Trophoblast cell (in vitro differentiated cells and primary cell): Measurements from ENCODE around the gene BRPF3.

Experiments used
- DNase-seq, 2 donors: peaks; one replicate each; pipeline ENCODE4 v3.0.0-alpha.2; 2016
- H2AFZ ChIP-seq: 2 replicates; pipeline ENCODE4 v1.6.1; 2013; ENCODE audit warnings: low read length, moderate library complexity, mild to moderate bottlenecking; ENCODE audit not compliant: insufficient read depth, poor library complexity
- H2AK5ac ChIP-seq: 2 replicates; pipeline ENCODE4 v1.6.1; 2013; ENCODE audit warnings: mild to moderate bottlenecking, low read length
- H2BK120ac ChIP-seq: 2 replicates; pipeline ENCODE4 v1.6.1; 2013; ENCODE audit warnings: low read length, mild to moderate bottlenecking, moderate library complexity; ENCODE audit not compliant: insufficient read depth, poor library complexity
- H2BK12ac ChIP-seq: 2 replicates; pipeline ENCODE4 v1.6.1; 2013; ENCODE audit warnings: mild to moderate bottlenecking, low read length, moderate library complexity
- H2BK5ac ChIP-seq: 2 replicates; pipeline ENCODE4 v1.6.1; 2013; ENCODE audit warnings: low read length, low read depth, moderate library complexity, mild to moderate bottlenecking; ENCODE audit not compliant: poor library complexity
- H3K14ac ChIP-seq: 2 replicates; pipeline ENCODE4 v1.6.1; 2013; ENCODE audit warnings: mild to moderate bottlenecking, low read length
- H3K18ac ChIP-seq: 2 replicates; pipeline ENCODE4 v1.6.1; 2013; ENCODE audit warnings: mild to moderate bottlenecking, low read length
- H3K23ac ChIP-seq: 2 replicates; pipeline ENCODE4 v1.6.1; 2013; ENCODE audit warnings: low read length
- H3K27ac ChIP-seq: 2 replicates; pipeline ENCODE4 v1.5.1; 2013; ENCODE audit warnings: low read depth, mild to moderate bottlenecking, inconsistent platforms, low read length, moderate library complexity
- H3K27me3 ChIP-seq: 2 replicates; pipeline ENCODE4 v1.6.1; 2013; ENCODE audit warnings: inconsistent platforms, mild to moderate bottlenecking, low read length, moderate library complexity; ENCODE audit not compliant: insufficient read depth
- H3K36me3 ChIP-seq, 2 experiments: 1 replicate in 1 of 2; 2 replicates in 1 of 2; pipeline ENCODE4 v1.6.1; 2013; ENCODE audit warnings: low read length in 2 of 2, mild to moderate bottlenecking in 2 of 2, moderate library complexity in 1 of 2; ENCODE audit not compliant: insufficient read depth in 2 of 2, control insufficient read depth in 1 of 2
- H3K4ac ChIP-seq: 2 replicates; pipeline ENCODE4 v1.6.1; 2013; ENCODE audit warnings: low read depth, mild to moderate bottlenecking, low read length, moderate library complexity
- H3K4me1 ChIP-seq, 2 experiments: 1 replicate in 1 of 2; 2 replicates in 1 of 2; pipeline ENCODE4 v1.6.1; 2013; ENCODE audit warnings: low read length in 2 of 2, mild to moderate bottlenecking in 2 of 2, moderate library complexity in 1 of 2; ENCODE audit not compliant: insufficient read depth in 2 of 2, control insufficient read depth in 1 of 2
- H3K4me2 ChIP-seq: 2 replicates; pipeline ENCODE4 v1.6.1; 2013; ENCODE audit warnings: inconsistent platforms, mild to moderate bottlenecking, low read length, moderate library complexity
- H3K4me3 ChIP-seq: 2 replicates; pipeline ENCODE4 v1.5.1; 2013; ENCODE audit warnings: mild to moderate bottlenecking, low read depth, low read length, inconsistent platforms
- H3K79me1 ChIP-seq: one replicate; pipeline ENCODE4 v1.6.1; 2013; ENCODE audit warnings: low read length
- H3K79me2 ChIP-seq: 2 replicates; pipeline ENCODE4 v1.6.1; 2013; ENCODE audit warnings: low read length, mild to moderate bottlenecking; ENCODE audit not compliant: control insufficient read depth, insufficient read depth, poor library complexity
- H3K9ac ChIP-seq: 2 replicates; pipeline ENCODE4 v1.6.1; 2013; ENCODE audit warnings: mild to moderate bottlenecking, low read length
- H3K9me3 ChIP-seq: 2 replicates; pipeline ENCODE4 v1.6.1; 2013; ENCODE audit warnings: low read depth, mild to moderate bottlenecking, control low read depth, inconsistent platforms, low read length; ENCODE audit not compliant: insufficient read depth
- H4K12ac ChIP-seq: 2 replicates; pipeline ENCODE4 v1.6.1; 2013; ENCODE audit warnings: low read depth, mild to moderate bottlenecking, low read length, moderate library complexity
- H4K8ac ChIP-seq: 2 replicates; pipeline ENCODE4 v1.6.1; 2013; ENCODE audit warnings: low read depth, mild to moderate bottlenecking, low read length, moderate library complexity
- H4K91ac ChIP-seq: one replicate; pipeline ENCODE4 v1.6.1; 2013; ENCODE audit warnings: low read depth, mild to moderate bottlenecking, low read length, moderate library complexity
- WGBS: extraction: QIAGEN DNeasy Blood & Tissue Kit; methylation state at CpG from one replicate; pipeline ENCODE4 v1.1.7; 2013; ENCODE audit warnings: missing lambda C conversion rate; ENCODE audit not compliant: insufficient read length, insufficient coverage; ENCODE audit errors: extremely low coverage; 5-methylcytosine and 5-hydroxymethylcytosine counted together

BRPF3 gene

GRCh38 chr6:36154286-36154685, 42.3 kb upstream of the BRPF3 start:
- Histone ChIP-seq H2AK5ac (no peak overlapping the region), H2BK120ac (no peak overlapping the region), H3K79me2 (no peaks in the 10 kb centered on the region), H3K9ac (no peak overlapping the region), H3K36me3 (no peaks in the 10 kb centered on the region), H2AFZ (no peak overlapping the region), H3K9me3 (no peaks in the 10 kb centered on the region), H2BK12ac (no peak overlapping the region), H3K27ac (peak overlapping the region; percentile 67), H3K4me2 (peak overlapping the region; percentile 43), H3K4me1 (peaks cover 5 to 6% of the 10 kb centered on the region in 2 experiments), H3K23ac (no peak overlapping the region), H4K12ac (no peak overlapping the region), H4K8ac (no peak overlapping the region), H4K91ac (no peak overlapping the region), H3K18ac (no peak overlapping the region), H2BK5ac (no peak overlapping the region), H3K79me1 (peaks cover 1% of the 10 kb centered on the region), H3K4ac (no peak overlapping the region), H3K14ac (no peak overlapping the region), H3K4me3 (no peak overlapping the region), H3K27me3 (no peaks in the 10 kb centered on the region)
- WGBS, result no CpG with 5 or more reads among the region's 2 CpGs
- peak; percentile 73 to 97 for DNase-seq

- no peak overlapping the region for H3K18ac ChIP-seq
- H3K79me2 ChIP-seq, result no peaks in the 10 kb centered on the region
Measured at GRCh38 chr6:36155662-36156061, 40.9 kb upstream of the BRPF3 start.

DNA sequence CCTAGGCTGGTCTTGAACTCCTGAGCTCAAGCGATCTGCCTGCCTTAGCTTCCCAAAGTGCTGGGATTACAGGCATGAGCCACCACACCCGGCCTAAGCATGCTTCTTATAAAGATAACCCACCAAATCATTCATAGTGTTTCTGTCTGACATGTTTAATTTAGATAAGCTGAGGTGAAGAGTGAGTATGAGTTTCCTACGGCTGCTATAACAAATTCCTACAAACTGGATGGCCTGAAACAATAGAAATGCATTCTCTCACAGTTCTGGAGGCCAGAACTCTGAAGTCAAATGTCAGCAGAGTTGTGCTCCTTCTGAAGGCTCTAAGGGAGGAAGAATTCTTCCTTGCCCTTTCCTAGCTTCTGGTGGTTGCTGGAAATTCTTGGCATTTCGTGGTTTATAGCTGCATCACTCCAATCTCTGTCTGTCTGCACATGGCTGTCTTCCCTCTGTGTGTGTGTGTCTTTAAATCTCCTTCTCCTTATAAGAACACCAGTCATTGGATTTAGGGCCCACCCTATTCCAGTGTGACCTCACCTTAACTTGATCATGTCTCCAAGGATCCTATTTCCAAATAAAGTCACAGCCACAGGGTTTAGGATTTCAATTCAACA, 36.3 kb upstream of the BRPF3 start:
- no peaks in the 10 kb centered on the region for H3K79me1 ChIP-seq
- no CpG with 5 or more reads among the region's 4 CpGs for WGBS
- H2AK5ac ChIP-seq, result no peak overlapping the region
- H3K23ac ChIP-seq, result no peak overlapping the region
- H3K4me3 ChIP-seq, result no peak overlapping the region
- no peaks in the 10 kb centered on the region for H3K9me3 ChIP-seq
- no peak overlapping the region for H3K27ac ChIP-seq
- H3K9ac ChIP-seq, result no peak overlapping the region
- H3K4me2 ChIP-seq, result no peak overlapping the region
- H3K14ac ChIP-seq, result no peak overlapping the region
- no peaks in the 10 kb centered on the region for H3K79me2 ChIP-seq
- H3K27me3 ChIP-seq, result no peaks in the 10 kb centered on the region
- no peak overlapping the region for H2BK120ac ChIP-seq
- H2BK12ac ChIP-seq, result no peak overlapping the region
- no peak overlapping the region for H2BK5ac ChIP-seq
- no peak overlapping the region for H2AFZ ChIP-seq
- H4K91ac ChIP-seq, result no peak overlapping the region
- H4K8ac ChIP-seq, result no peak overlapping the region
- H3K4ac ChIP-seq, result no peak overlapping the region
- peaks cover 0 to 3% of the 10 kb centered on the region in 2 experiments for H3K4me1 ChIP-seq
- no peaks in the 10 kb centered on the region for H3K36me3 ChIP-seq
- H3K18ac ChIP-seq, result no peak overlapping the region
- H4K12ac ChIP-seq, result no peak overlapping the region
- no peak for DNase-seq

More at GRCh38 chr6:36155662-36156061, 40.9 kb upstream of the BRPF3 start:
- H3K4ac ChIP-seq, result no peak overlapping the region
- no peak overlapping the region for H4K91ac ChIP-seq
- no peak overlapping the region for H2AFZ ChIP-seq
- H4K8ac ChIP-seq, result no peak overlapping the region
- no CpG with 5 or more reads among the region's 2 CpGs for WGBS
- H2BK5ac ChIP-seq, result no peak overlapping the region
- DNase-seq, result no peak
- no peak overlapping the region for H3K4me3 ChIP-seq
- H3K36me3 ChIP-seq, result no peaks in the 10 kb centered on the region
- no peak overlapping the region for H3K4me2 ChIP-seq
- H2AK5ac ChIP-seq, result no peak overlapping the region
- no peak overlapping the region for H3K23ac ChIP-seq
- H2BK120ac ChIP-seq, result no peak overlapping the region
- no peak overlapping the region for H3K14ac ChIP-seq
- H3K27me3 ChIP-seq, result no peaks in the 10 kb centered on the region
- peaks cover 1% of the 10 kb centered on the region for H3K79me1 ChIP-seq
- no peaks in the 10 kb centered on the region for H3K9me3 ChIP-seq
- no peak overlapping the region for H2BK12ac ChIP-seq
- H4K12ac ChIP-seq, result no peak overlapping the region
- peaks cover 6 to 7% of the 10 kb centered on the region in 2 experiments for H3K4me1 ChIP-seq
- H3K27ac ChIP-seq, result no peak overlapping the region
- H3K9ac ChIP-seq, result no peak overlapping the region

- no peak overlapping the region for H4K12ac ChIP-seq
- DNase-seq, result no peak
- no peak overlapping the region for H3K18ac ChIP-seq
- H3K4me2 ChIP-seq, result no peak overlapping the region
- H3K9me3 ChIP-seq, result peaks cover 2% of the 10 kb centered on the region
- no peaks in the 10 kb centered on the region for H3K79me2 ChIP-seq
- no peak overlapping the region for H3K4me3 ChIP-seq
- no peak overlapping the region for H2AFZ ChIP-seq
- H3K36me3 ChIP-seq, result no peaks in the 10 kb centered on the region
- H4K8ac ChIP-seq, result no peak overlapping the region
- H3K79me1 ChIP-seq, result no peaks in the 10 kb centered on the region
- no peak overlapping the region for H3K23ac ChIP-seq
- H4K91ac ChIP-seq, result no peak overlapping the region
- H3K27me3 ChIP-seq, result no peaks in the 10 kb centered on the region
- no peak overlapping the region for H3K27ac ChIP-seq
- no peak overlapping the region for H3K14ac ChIP-seq
- no peak overlapping the region for H2BK5ac ChIP-seq
- H3K4ac ChIP-seq, result no peak overlapping the region
- no peak overlapping the region for H3K9ac ChIP-seq
- no peak overlapping the region for H2BK120ac ChIP-seq
- no peaks in the 10 kb centered on the region for H3K4me1 ChIP-seq
- H2BK12ac ChIP-seq, result no peak overlapping the region
- WGBS, result 100% methylated on average over 1 of the region's 2 CpGs
- no peak overlapping the region for H2AK5ac ChIP-seq
Measured at GRCh38 chr6:36169023-36170007, 27.2 kb upstream of the BRPF3 start.
